Activated T-helper 1 cell treated with anti-CD3 and anti-CD28 coated beads, Interleukin-2, amount 50 U/mL, for 16 hours (primary cell): ENCODE data around the gene CCDC33.
"Not testable (repeated sequence)": the region's sequence is repeated elsewhere in the genome, so short reads cannot be mapped to it uniquely, and the experiment has no call there.

Experiments
- DNase-seq, 2 donors: peaks; one replicate each; pipeline ENCODE4 v3.0.0-alpha.2; 2020; ENCODE audit warnings: low read depth in 1 of 2, low spot score in 1 of 2

CCDC33 gene

GRCh38 chr15:74333093-74333492 is 97.0 kb downstream of the CCDC33 start:
- no peak for DNase-seq

GRCh38 chr15:74333662-74334061 is 97.5 kb downstream of the CCDC33 start:
- DNase-seq, result no peak

- no peak for DNase-seq
These were observed 98.0 kb downstream of the CCDC33 start for GRCh38 chr15:74334127-74334526.

GRCh38 chr15:74335396-74335795 is 99.3 kb downstream of the CCDC33 start:
- DNase-seq, result no peak

- DNase-seq, result no peak
These were observed 100.2 kb downstream of the CCDC33 start for GRCh38 chr15:74336061-74337005.

GRCh38 chr15:74337146-74337545 is 101.0 kb downstream of the CCDC33 start:
- DNase-seq, result no peak

- DNase-seq, result no peak
These were observed 101.6 kb downstream of the CCDC33 start for GRCh38 chr15:74337607-74338211.

- DNase-seq, result no peak
These were observed 102.5 kb downstream of the CCDC33 start for GRCh38 chr15:74338676-74339075.

GRCh38 chr15:74339371-74339770 is 103.2 kb downstream of the CCDC33 start:
- DNase-seq, result no peak

- DNase-seq, result no peak
These were observed 104.0 kb downstream of the CCDC33 start for GRCh38 chr15:74340150-74340549.

- DNase-seq, result no peak
These were observed 107.1 kb downstream of the CCDC33 start for GRCh38 chr15:74343127-74343796.

- no peak for DNase-seq
These were observed 107.6 kb downstream of the CCDC33 start for GRCh38 chr15:74343797-74344127.

- no peak for DNase-seq
These were observed 108.9 kb downstream of the CCDC33 start for GRCh38 chr15:74345051-74345450.

- DNase-seq, result no peak
These were observed 111.7 kb downstream of the CCDC33 start for GRCh38 chr15:74347757-74348250.

GRCh38 chr15:74349241-74349778 is 113.2 kb downstream of the CCDC33 start:
- no peak for DNase-seq

- no peak for DNase-seq
These were observed 114.5 kb downstream of the CCDC33 start for GRCh38 chr15:74350295-74351275.

- DNase-seq, result no peak
These were observed 115.5 kb downstream of the CCDC33 start for GRCh38 chr15:74351670-74352069.

- DNase-seq, result no peak
These were observed 116.3 kb downstream of the CCDC33 start for GRCh38 chr15:74352393-74352910.

- DNase-seq, result not testable (repeated sequence)
These were observed 117.9 kb downstream of the CCDC33 start for GRCh38 chr15:74353992-74354391.

- DNase-seq, result not testable (repeated sequence)
These were observed 119.9 kb downstream of the CCDC33 start for GRCh38 chr15:74356050-74356449.
